ENCODE results near the gene EPHA4.

The EPHA4 gene

GRCh38 chr2:221473451-221473850 is 98.7 kb downstream of the EPHA4 start:
- DNase-seq (ENCODE audit: low spot score) = no peak

GRCh38 chr2:221468317-221468716 is 103.8 kb downstream of the EPHA4 start:
- DNase-seq (ENCODE audit: low spot score) = no peak

- DNase-seq (ENCODE audit: low spot score) = no peak
Observed at GRCh38 chr2:221467610-221468009, 104.5 kb downstream of the EPHA4 start.

- no peak for DNase-seq (ENCODE audit: low spot score)
Observed at GRCh38 chr2:221466744-221467143, 105.4 kb downstream of the EPHA4 start.

GRCh38 chr2:221465776-221466175 is 106.3 kb downstream of the EPHA4 start:
- DNase-seq (ENCODE audit: low spot score) = no peak

- no peak for DNase-seq (ENCODE audit: low spot score)
Observed at GRCh38 chr2:221464971-221465370, 107.1 kb downstream of the EPHA4 start.

- DNase-seq (ENCODE audit: low spot score) = no peak
Observed at GRCh38 chr2:221463241-221463896, 108.7 kb downstream of the EPHA4 start.

- DNase-seq (ENCODE audit: low spot score) = no peak
Observed at GRCh38 chr2:221461901-221462300, 110.2 kb downstream of the EPHA4 start.

GRCh38 chr2:221460136-221460535 is 112.0 kb downstream of the EPHA4 start:
- DNase-seq (ENCODE audit: low spot score) = no peak

GRCh38 chr2:221458578-221458977 is 113.5 kb downstream of the EPHA4 start:
- no peak for DNase-seq (ENCODE audit: low spot score)

- DNase-seq (ENCODE audit: low spot score) = no peak
Observed at GRCh38 chr2:221455214-221455613, 116.9 kb downstream of the EPHA4 start.

GRCh38 chr2:221454459-221455105 is 117.5 kb downstream of the EPHA4 start:
- no peak for DNase-seq (ENCODE audit: low spot score)

GRCh38 chr2:221451862-221452788 is 120.0 kb downstream of the EPHA4 start:
- no peak for DNase-seq (ENCODE audit: low spot score)

GRCh38 chr2:221450280-221450679 is 121.8 kb downstream of the EPHA4 start:
- no peak for DNase-seq (ENCODE audit: low spot score)

- DNase-seq (ENCODE audit: low spot score) = no peak
Observed at GRCh38 chr2:221449406-221449805, 122.7 kb downstream of the EPHA4 start.

- no peak for DNase-seq (ENCODE audit: low spot score)
Observed at GRCh38 chr2:221448844-221449390, 123.2 kb downstream of the EPHA4 start.

GRCh38 chr2:221448057-221448843 is 123.9 kb downstream of the EPHA4 start:
- no peak for DNase-seq (ENCODE audit: low spot score)

- DNase-seq (ENCODE audit: low spot score) = no peak
Observed at GRCh38 chr2:221447310-221447709, 124.8 kb downstream of the EPHA4 start.

- no peak for DNase-seq (ENCODE audit: low spot score)
Observed at GRCh38 chr2:221446140-221446539, 126.0 kb downstream of the EPHA4 start.

GRCh38 chr2:221444106-221444505 is 128.0 kb downstream of the EPHA4 start:
- no peak for DNase-seq (ENCODE audit: low spot score)

- DNase-seq (ENCODE audit: low spot score) = no peak
Observed at GRCh38 chr2:221443645-221444044, 128.5 kb downstream of the EPHA4 start.

GRCh38 chr2:221442128-221442527 is 130.0 kb downstream of the EPHA4 start:
- no peak for DNase-seq (ENCODE audit: low spot score)
